Measurements from ENCODE around the gene CD3D. TPM values are rescaled to one million over a fixed set of nuclear protein-coding genes. Genes with fewer than 3 reads are reported as not detected.
"Not testable (repeated sequence)": the region's sequence is repeated elsewhere in the genome, so short reads cannot be mapped to it uniquely, and the experiment has no call there.

CD3D gene
- polyA plus RNA-seq, 1 experiment = not detected

GRCh38 chr11:118311518-118311917 is 31.0 kb downstream of the CD3D start:
- POLR2A ChIA-PET = interaction anchor here (0.5 kb wide), 1 partner anchor 26 kb away, joined by 4 read pairs; no protein-coding TSS in a partner anchor
- no peak for TF ChIP-seq CTCF (IDR thresholded peaks at IDR 0.05; ENCODE audit: insufficient read depth, low read depth, low read length)
- peaks cover 9% of the 10 kb centered on the region for H3K27me3 ChIP-seq (ENCODE audit: control insufficient read depth, insufficient read depth, low read length)
- CTCF ChIA-PET = interaction anchor here (1.0 kb wide), 1 partner anchor 12 kb away, joined by 4 read pairs; no protein-coding TSS in a partner anchor
- DNase-seq (ENCODE audit: low read depth) = no peak
- no peak overlapping the region for H3K4me3 ChIP-seq (ENCODE audit: low read depth, low read length)
- H3K36me3 ChIP-seq (ENCODE audit: control insufficient read depth, insufficient read depth, low read length) = no peaks in the 10 kb centered on the region

- no peak for TF ChIP-seq CTCF (IDR thresholded peaks at IDR 0.05; ENCODE audit: insufficient read depth, low read depth, low read length)
- no peak for DNase-seq (ENCODE audit: low read depth)
- Histone ChIP-seq H3K4me3 (ENCODE audit: low read depth, low read length) (no peak overlapping the region), H3K36me3 (ENCODE audit: control insufficient read depth, insufficient read depth, low read length) (no peaks in the 10 kb centered on the region), H3K27me3 (ENCODE audit: control insufficient read depth, insufficient read depth, low read length) (peaks cover 9% of the 10 kb centered on the region)
- CTCF ChIA-PET = interaction anchor here (1.0 kb wide), 1 partner anchor 11 kb away, joined by 4 read pairs; no protein-coding TSS in a partner anchor
- POLR2A ChIA-PET = interaction anchor here (0.5 kb wide), 1 partner anchor 27 kb away, joined by 4 read pairs; no protein-coding TSS in a partner anchor
Measured at GRCh38 chr11:118310781-118311485, 31.6 kb downstream of the CD3D start.

- Histone ChIP-seq H3K36me3 (ENCODE audit: control insufficient read depth, insufficient read depth, low read length) (no peaks in the 10 kb centered on the region), H3K27me3 (ENCODE audit: control insufficient read depth, insufficient read depth, low read length) (peaks cover 7% of the 10 kb centered on the region), H3K4me3 (ENCODE audit: low read depth, low read length) (no peak overlapping the region)
- POLR2A ChIA-PET = no interaction called here
- DNase-seq (ENCODE audit: low read depth) = no peak
- CTCF ChIA-PET = no interaction called here
- no peak for TF ChIP-seq CTCF (IDR thresholded peaks at IDR 0.05; ENCODE audit: insufficient read depth, low read depth, low read length)
Measured at GRCh38 chr11:118310271-118310670, 32.2 kb downstream of the CD3D start.

GRCh38 chr11:118308995-118309528 is 33.4 kb downstream of the CD3D start:
- H3K27me3 ChIP-seq (ENCODE audit: control insufficient read depth, insufficient read depth, low read length); DNase-seq (ENCODE audit: low read depth); H3K4me3 ChIP-seq (ENCODE audit: low read depth, low read length); H3K36me3 ChIP-seq (ENCODE audit: control insufficient read depth, insufficient read depth, low read length); POLR2A ChIA-PET: not testable (repeated sequence)
- CTCF ChIA-PET = interaction anchor here (1.2 kb wide), 1 partner anchor 14 kb away, joined by 4 read pairs; no protein-coding TSS in a partner anchor

- peaks cover 1% of the 10 kb centered on the region; the same call in 1 of the 2 replicates for H3K27me3 ChIP-seq (ENCODE audit: control insufficient read depth, insufficient read depth, low read length)
- ChIA-PET POLR2A (no interaction called here), CTCF (interaction anchor here (0.7 kb wide), 1 partner anchor 10 kb away, joined by 3 read pairs; no protein-coding TSS in a partner anchor)
- no peak overlapping the region for H3K4me3 ChIP-seq (ENCODE audit: low read depth, low read length)
- no peak for DNase-seq (ENCODE audit: low read depth)
- TF ChIP-seq CTCF (IDR thresholded peaks at IDR 0.05; ENCODE audit: insufficient read depth, low read depth, low read length) = no peak
- H3K36me3 ChIP-seq (ENCODE audit: control insufficient read depth, insufficient read depth, low read length) = no peaks in the 10 kb centered on the region
Measured at GRCh38 chr11:118306556-118306955, 35.9 kb downstream of the CD3D start.

Measured in BJ (cell line).